Nephron progenitor cell (in vitro differentiated cells): ENCODE data around the gene WDFY3.

Experiments used
- DNase-seq: peaks from one replicate; pipeline ENCODE4 v3.0.0; 2021
- H3K27ac Mint-ChIP-seq: 2 replicates; pipeline ENCODE4 v1.8.0; 2021; ENCODE audit warnings: mild to moderate bottlenecking, moderate library complexity, mixed read lengths
- H3K27me3 Mint-ChIP-seq: 2 replicates; pipeline ENCODE4 v1.8.0; 2021; ENCODE audit warnings: mild to moderate bottlenecking, low read depth, mixed read lengths; ENCODE audit not compliant: poor library complexity
- H3K36me3 Mint-ChIP-seq: 2 replicates; pipeline ENCODE4 v1.8.0; 2021; ENCODE audit warnings: low read depth, mixed read lengths
- H3K4me1 Mint-ChIP-seq: 2 replicates; pipeline ENCODE4 v1.8.0; 2021; ENCODE audit warnings: mixed read lengths
- H3K4me3 Mint-ChIP-seq: 2 replicates; pipeline ENCODE4 v1.8.0; 2021; ENCODE audit warnings: mild to moderate bottlenecking, moderate library complexity, mixed read lengths
- H3K9me3 Mint-ChIP-seq: 2 replicates; pipeline ENCODE4 v1.8.0; 2021; ENCODE audit warnings: mild to moderate bottlenecking, moderate library complexity, mixed read lengths
- CTCF ChIP-seq: fragments of 200-600 bp; sonication (generic); IDR thresholded peaks from 2 replicates; pipeline ENCODE4 v1.5.0; 2021; ENCODE audit warnings: antibody characterized with exemption

The WDFY3 gene

GRCh38 chr4:84708406-84709135, 257.9 kb downstream of the WDFY3 start:
- Mint-ChIP-seq H3K36me3 (peaks cover 74% of the 10 kb centered on the region), H3K4me1 (no peaks in the 10 kb centered on the region), H3K27me3 (no peaks in the 10 kb centered on the region), H3K4me3 (no peak overlapping the region), H3K27ac (no peak overlapping the region), H3K9me3 (peaks cover 4% of the 10 kb centered on the region)
- no peak for TF ChIP-seq CTCF
- no peak for DNase-seq

- Mint-ChIP-seq H3K4me1 (no peaks in the 10 kb centered on the region), H3K9me3 (peaks cover 4% of the 10 kb centered on the region), H3K27me3 (no peaks in the 10 kb centered on the region), H3K4me3 (no peak overlapping the region), H3K36me3 (peaks cover 72% of the 10 kb centered on the region), H3K27ac (peak overlapping the region; percentile 34)
- TF ChIP-seq CTCF = no peak
- DNase-seq = no peak
Measured at GRCh38 chr4:84706286-84706685, 260.2 kb downstream of the WDFY3 start.

GRCh38 chr4:84699001-84699671, 267.4 kb downstream of the WDFY3 start:
- no peaks in the 10 kb centered on the region for H3K27me3 Mint-ChIP-seq
- H3K36me3 Mint-ChIP-seq = peaks cover 70% of the 10 kb centered on the region
- no peak for DNase-seq
- no peaks in the 10 kb centered on the region for H3K4me1 Mint-ChIP-seq
- H3K27ac Mint-ChIP-seq = peak overlapping the region; percentile 27
- TF ChIP-seq CTCF = no peak
- H3K9me3 Mint-ChIP-seq = no peaks in the 10 kb centered on the region
- no peak overlapping the region for H3K4me3 Mint-ChIP-seq

- Mint-ChIP-seq H3K27me3 (no peaks in the 10 kb centered on the region), H3K27ac (peak overlapping the region; percentile 32), H3K4me1 (no peaks in the 10 kb centered on the region), H3K36me3 (peaks cover 73% of the 10 kb centered on the region), H3K4me3 (no peak overlapping the region), H3K9me3 (no peaks in the 10 kb centered on the region)
- TF ChIP-seq CTCF = no peak
- DNase-seq = no peak
Measured at GRCh38 chr4:84697615-84698201, 268.8 kb downstream of the WDFY3 start.

GRCh38 chr4:84697159-84697558, 269.3 kb downstream of the WDFY3 start:
- H3K27ac Mint-ChIP-seq = no peak overlapping the region
- no peaks in the 10 kb centered on the region for H3K9me3 Mint-ChIP-seq
- no peak for DNase-seq
- no peak for TF ChIP-seq CTCF
- no peaks in the 10 kb centered on the region for H3K27me3 Mint-ChIP-seq
- no peaks in the 10 kb centered on the region for H3K4me1 Mint-ChIP-seq
- peaks cover 73% of the 10 kb centered on the region for H3K36me3 Mint-ChIP-seq
- H3K4me3 Mint-ChIP-seq = no peak overlapping the region
